Naive thymus-derived CD8-positive, alpha-beta T cell (primary cell): ENCODE results near the gene ZFPM1. TPM values are rescaled to one million over a fixed set of nuclear protein-coding genes. Genes with fewer than 3 reads are reported as not detected.

ENCODE experiments used
- ATAC-seq, 2 donors: fragments of 150-1000 bp; cut with Tn5 transposase in 1 of 2; sonication (Bioruptor Pico), chemical (Tn5 transposase) in 1 of 2; 1 replicate in 1 of 2; 2 replicates in 1 of 2; pipeline ENCODE4 v1.10.0; 2021; ENCODE audit warnings: mild to moderate bottlenecking in 2 of 2, moderate library complexity in 2 of 2
- POLR2A ChIA-PET: fragments of 350-600 bp; sonication (Branson Sonifier 250); formaldehyde crosslinking; loops from one replicate; lab custom pipeline; 2021; ENCODE audit warnings: antibody characterized with exemption; lab: Charles Lee
- DNase-seq, 10 donors: peaks; one replicate each; pipeline versions ENCODE4 v3.0.0 to v3.0.0-alpha.2; 2020 to 2022
- H3K27ac Mint-ChIP-seq, 10 donors: one replicate each; pipeline ENCODE4 v1.8.0; 2020 to 2022; ENCODE audit warnings: mild to moderate bottlenecking in 10 of 10, mixed read lengths in 10 of 10, moderate library complexity in 4 of 10, inconsistent platforms in 1 of 10
- H3K27me3 Mint-ChIP-seq, 5 donors: one replicate each; pipeline ENCODE4 v1.8.0; 2021 to 2022; ENCODE audit warnings: mixed read lengths in 5 of 5
- H3K36me3 Mint-ChIP-seq, 3 donors: one replicate each; pipeline ENCODE4 v1.8.0; 2020 to 2022; ENCODE audit warnings: mixed read lengths in 3 of 3, mild to moderate bottlenecking in 2 of 3, inconsistent platforms in 1 of 3
- H3K4me1 Mint-ChIP-seq, 4 donors: one replicate each; pipeline ENCODE4 v1.8.0; 2021 to 2022; ENCODE audit warnings: mixed read lengths in 4 of 4
- H3K4me3 Mint-ChIP-seq, 10 donors: one replicate each; pipeline ENCODE4 v1.8.0; 2020 to 2022; ENCODE audit warnings: mild to moderate bottlenecking in 10 of 10, mixed read lengths in 10 of 10, moderate library complexity in 6 of 10, inconsistent platforms in 1 of 10
- H3K9me3 Mint-ChIP-seq, 9 donors: one replicate each; pipeline ENCODE4 v1.8.0; 2020 to 2022; ENCODE audit warnings: mixed read lengths in 9 of 9, mild to moderate bottlenecking in 3 of 9, inconsistent platforms in 1 of 9, moderate library complexity in 1 of 9
- polyA plus RNA-seq, 3 donors: library from polyadenylated mRNA; unstranded; fragments of 300-500 nt; fragmentation: Illumina TruSeq; gene quantifications; one replicate each; pipeline ENCODE4 v1.2.3, GENCODE V29; 2021
- total RNA-seq, 8 experiments: library from RNA in 2 of 8; stranded (reverse) in 2 of 8; gene quantifications; one replicate each; pipeline ENCODE4 v1.2.3 and lab custom pipeline; 2021 to 2026

ZFPM1 gene
- total and polyA plus RNA-seq, 5 experiments from 2014 or later = 0.23 to 10.8 (median 0.36) TPM

- POLR2A ChIA-PET = no interaction called here
- H3K4me1 Mint-ChIP-seq = peaks cover 0 to 18% (median 10%) of the 10 kb centered on the region in 4 donors
- peaks cover 0 to 21% (median 0%) of the 10 kb centered on the region in 5 donors for H3K27me3 Mint-ChIP-seq
- H3K4me3 Mint-ChIP-seq = no peak overlapping the region
- peaks cover 0 to 11% (median 7%) of the 10 kb centered on the region in 9 donors for H3K9me3 Mint-ChIP-seq
- ATAC-seq = no peak
- peaks cover 0 to 6% (median 5%) of the 10 kb centered on the region in 3 donors for H3K36me3 Mint-ChIP-seq
- peak overlapping the region in 1 of 10 donors; percentile 47 for H3K27ac Mint-ChIP-seq
- no peak for DNase-seq
Observed at GRCh38 chr16:88538366-88539060, 85.4 kb downstream of the ZFPM1 start.

DNA sequence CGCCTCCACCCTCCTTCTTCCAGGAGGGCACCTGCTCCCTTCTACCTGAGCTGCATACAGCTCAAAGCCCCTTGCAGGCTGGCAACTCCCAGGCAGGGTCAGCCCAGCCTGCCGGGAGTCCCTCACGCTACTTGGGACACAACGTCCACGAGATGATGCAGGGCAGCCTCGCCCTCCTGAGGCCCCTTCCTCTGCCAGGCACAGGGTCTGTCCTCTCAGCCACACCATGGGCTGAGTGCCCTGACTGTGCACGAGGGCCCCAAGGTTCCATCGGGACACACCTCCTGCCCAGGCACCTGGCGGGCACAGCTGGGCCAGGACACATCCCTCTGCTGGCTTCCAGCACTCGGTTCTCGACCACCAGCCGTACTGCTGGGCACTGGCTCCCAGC, 86.2 kb downstream of the ZFPM1 start:
- no peak overlapping the region for H3K4me3 Mint-ChIP-seq
- H3K4me1 Mint-ChIP-seq = peaks cover 0 to 18% (median 10%) of the 10 kb centered on the region in 4 donors
- peaks cover 0 to 14% (median 10%) of the 10 kb centered on the region in 9 donors for H3K9me3 Mint-ChIP-seq
- H3K36me3 Mint-ChIP-seq = peaks cover 0 to 8% (median 7%) of the 10 kb centered on the region in 3 donors
- POLR2A ChIA-PET = interaction anchor here (1.4 kb wide), 1 partner anchor 109 kb away, joined by 3 read pairs; no protein-coding TSS in a partner anchor
- DNase-seq = no peak
- no peak for ATAC-seq
- peaks cover 0 to 21% (median 0%) of the 10 kb centered on the region in 5 donors for H3K27me3 Mint-ChIP-seq
- H3K27ac Mint-ChIP-seq = no peak overlapping the region

GRCh38 chr16:88539652-88540345, 86.7 kb downstream of the ZFPM1 start:
- Mint-ChIP-seq H3K27me3 (peaks cover 0 to 21% (median 0%) of the 10 kb centered on the region in 5 donors), H3K27ac (no peak overlapping the region), H3K36me3 (peaks cover 0 to 8% (median 7%) of the 10 kb centered on the region in 3 donors), H3K4me3 (no peak overlapping the region), H3K9me3 (peaks cover 0 to 14% (median 10%) of the 10 kb centered on the region in 9 donors), H3K4me1 (peaks cover 0 to 16% (median 10%) of the 10 kb centered on the region in 4 donors)
- POLR2A ChIA-PET = interaction anchor here (1.4 kb wide), 1 partner anchor 110 kb away, joined by 3 read pairs; no protein-coding TSS in a partner anchor
- no peak for DNase-seq
- ATAC-seq = no peak

GRCh38 chr16:88540346-88540977, 87.4 kb downstream of the ZFPM1 start:
- POLR2A ChIA-PET = interaction anchor here (1.4 kb wide), 1 partner anchor 110 kb away, joined by 3 read pairs; no protein-coding TSS in a partner anchor
- DNase-seq (no peak), ATAC-seq (no peak)
- Mint-ChIP-seq H3K27me3 (peaks cover 0 to 21% (median 2%) of the 10 kb centered on the region in 5 donors), H3K9me3 (peaks cover 0 to 17% (median 10%) of the 10 kb centered on the region in 9 donors), H3K36me3 (peaks cover 0 to 11% (median 7%) of the 10 kb centered on the region in 3 donors), H3K4me1 (peaks cover 0 to 11% (median 7%) of the 10 kb centered on the region in 4 donors), H3K27ac (no peak overlapping the region), H3K4me3 (no peak overlapping the region)

DNA sequence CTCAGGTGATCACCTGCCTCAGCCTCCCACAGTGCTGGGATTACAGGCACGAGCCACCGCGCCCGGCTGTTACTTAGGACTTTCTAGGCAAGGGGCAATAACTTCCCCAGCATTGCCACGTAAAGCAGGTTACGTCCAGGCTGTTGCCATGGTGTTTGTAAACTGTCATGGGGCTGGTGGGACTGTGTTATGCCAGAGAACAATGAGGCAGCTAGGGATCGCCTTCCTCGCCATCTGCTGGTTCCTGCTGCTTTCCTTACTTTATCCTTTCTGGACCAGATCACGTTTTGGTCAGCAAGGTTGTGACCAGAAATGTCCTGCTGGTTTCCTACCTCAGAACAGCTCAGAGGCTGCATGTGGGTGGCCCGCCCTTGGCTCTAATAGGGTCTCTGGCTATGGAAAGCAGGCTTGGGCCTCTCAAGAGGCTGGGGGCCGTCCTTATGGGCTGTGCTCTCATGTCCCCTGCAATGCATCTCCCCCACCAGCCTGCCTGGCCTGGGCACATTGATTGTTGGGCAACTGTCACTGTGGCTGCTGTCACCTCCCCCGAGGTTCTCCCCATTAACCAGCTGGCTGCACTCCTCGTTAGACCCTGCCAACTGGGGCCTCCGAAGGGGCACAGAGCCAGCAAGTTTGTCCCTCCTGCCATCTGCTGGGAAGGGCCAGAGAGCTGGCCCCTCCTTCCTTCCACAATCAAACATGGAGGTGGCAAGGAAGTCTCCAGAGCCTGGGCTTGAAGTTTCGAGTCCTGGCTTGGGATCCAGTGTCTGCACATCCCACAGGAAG, 88.9 kb downstream of the ZFPM1 start:
- POLR2A ChIA-PET = interaction anchor here (1.1 kb wide), 1 partner anchor 62 kb away, joined by 3 read pairs; no protein-coding TSS in a partner anchor
- DNase-seq (no peak), ATAC-seq (no peak)
- H3K27me3 Mint-ChIP-seq = peaks cover 0 to 32% (median 3%) of the 10 kb centered on the region in 5 donors
- H3K4me1 Mint-ChIP-seq = peaks cover 0 to 4% (median 3%) of the 10 kb centered on the region in 4 donors
- H3K36me3 Mint-ChIP-seq = peaks cover 0 to 11% (median 7%) of the 10 kb centered on the region in 3 donors
- H3K9me3 Mint-ChIP-seq = peaks cover 0 to 18% (median 10%) of the 10 kb centered on the region in 9 donors
- H3K4me3 Mint-ChIP-seq = no peak overlapping the region
- H3K27ac Mint-ChIP-seq = no peak overlapping the region

DNA sequence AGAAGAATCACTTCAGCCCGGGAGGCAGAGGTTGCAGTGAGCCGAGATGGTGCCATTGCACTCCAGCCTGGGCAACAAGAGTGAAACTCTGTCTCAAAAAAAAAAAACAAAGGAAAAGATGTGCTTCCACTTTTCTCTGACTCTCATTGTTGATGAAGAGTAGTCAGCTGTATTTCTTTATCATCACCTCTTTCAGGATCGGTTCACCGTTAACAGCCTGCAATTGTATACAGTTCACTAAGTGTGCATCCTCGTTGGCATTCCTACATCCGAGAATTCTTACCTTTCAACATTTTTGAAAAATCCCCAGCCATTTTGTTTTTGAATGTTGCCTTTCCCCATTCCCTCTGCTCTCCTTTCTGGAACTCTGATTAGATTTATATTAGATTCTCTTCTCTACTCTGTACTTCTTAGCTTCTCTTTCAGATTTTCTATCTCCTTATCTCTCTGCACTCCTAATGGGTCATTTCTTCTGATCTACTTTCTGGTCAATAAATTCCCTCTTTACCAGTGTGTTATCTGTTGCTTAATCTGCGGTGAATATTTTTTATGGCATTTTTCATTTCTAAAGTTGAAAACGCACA, 90.2 kb downstream of the ZFPM1 start:
- POLR2A ChIA-PET = interaction anchor here (0.7 kb wide), 1 partner anchor 27 kb away, joined by 3 read pairs; the partner anchor contains the start of gene ZC3H18
- Mint-ChIP-seq H3K4me1 (peaks cover 0 to 6% (median 2%) of the 10 kb centered on the region in 4 donors), H3K27ac (no peak overlapping the region), H3K27me3 (peaks cover 0 to 32% (median 3%) of the 10 kb centered on the region in 5 donors), H3K4me3 (no peak overlapping the region), H3K9me3 (peaks cover 0 to 18% (median 10%) of the 10 kb centered on the region in 9 donors), H3K36me3 (peaks cover 0 to 11% (median 7%) of the 10 kb centered on the region in 3 donors)
- DNase-seq (no peak), ATAC-seq (no peak)

DNA sequence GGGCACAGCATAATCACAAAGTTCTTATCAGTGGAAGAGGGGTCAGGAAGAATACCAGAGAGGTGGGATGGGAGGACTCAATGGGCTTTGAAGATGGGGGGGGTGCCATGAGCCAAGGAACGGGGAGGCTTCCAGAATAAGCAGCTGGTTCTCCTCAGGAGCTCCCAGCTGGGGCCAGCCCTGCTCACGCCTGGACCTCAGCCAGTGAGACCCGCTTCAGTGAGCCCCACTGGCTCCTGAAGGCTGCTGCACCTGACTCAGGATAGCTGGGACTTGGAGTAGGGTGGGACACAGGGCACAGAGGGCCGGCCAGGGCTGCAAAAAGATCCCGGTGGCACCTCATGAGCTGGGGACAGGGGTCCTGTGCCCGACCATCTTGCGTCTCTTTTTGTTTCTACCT, 92.7 kb downstream of the ZFPM1 start:
- DNase-seq (no peak), ATAC-seq (no peak)
- no peak overlapping the region for H3K4me3 Mint-ChIP-seq

DNA sequence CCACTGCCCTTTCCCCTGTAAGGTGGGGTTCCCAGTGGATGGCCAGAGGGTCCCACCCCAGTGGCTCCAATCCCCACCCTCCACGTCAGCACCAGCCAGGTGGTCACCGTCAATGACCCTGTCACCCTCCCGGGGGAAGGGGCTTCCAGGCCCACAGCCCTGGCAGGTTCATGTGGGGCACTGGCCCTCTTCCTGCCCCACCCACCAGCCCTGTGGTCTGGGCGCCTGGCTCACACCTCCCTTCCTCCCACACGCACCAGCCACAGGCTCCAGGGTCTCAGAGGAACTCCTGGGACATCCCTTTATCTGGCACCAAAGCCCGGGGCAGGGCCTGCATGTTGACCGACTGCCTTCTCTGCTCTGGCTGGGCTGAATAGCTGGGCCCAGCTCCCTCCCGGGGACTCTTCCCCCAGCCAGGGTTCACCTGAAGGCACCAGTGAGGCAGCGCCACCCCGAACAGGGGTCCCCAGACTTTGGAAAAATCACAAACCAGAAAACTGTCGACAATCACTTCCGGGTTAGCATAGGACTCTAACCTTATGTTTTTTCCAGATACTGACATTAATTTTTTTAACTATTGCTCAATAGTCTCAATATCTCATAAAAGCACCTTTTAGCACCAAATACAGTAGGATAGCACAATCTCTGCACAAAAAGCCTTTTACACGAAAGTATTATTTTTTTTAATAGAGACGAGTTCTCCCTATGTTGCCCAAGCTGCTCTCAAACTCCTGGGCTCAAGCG, 95.2 kb downstream of the ZFPM1 start:
- no peak for DNase-seq
- Mint-ChIP-seq H3K36me3 (peaks cover 0 to 7% (median 5%) of the 10 kb centered on the region in 3 donors), H3K27ac (peak overlapping the region in 1 of 10 donors; percentile 31), H3K4me1 (peaks cover 8 to 48% (median 12%) of the 10 kb centered on the region in 4 donors), H3K4me3 (no peak overlapping the region), H3K27me3 (peaks cover 0 to 23% (median 3%) of the 10 kb centered on the region in 5 donors), H3K9me3 (peaks cover 0 to 12% (median 5%) of the 10 kb centered on the region in 9 donors)
- POLR2A ChIA-PET = no interaction called here
- ATAC-seq = no peak

More for the DNA sequence above, 92.7 kb downstream of the ZFPM1 start:
- POLR2A ChIA-PET = interaction anchor here (0.7 kb wide), 1 partner anchor 36 kb away, joined by 3 read pairs; no protein-coding TSS in a partner anchor
- peaks cover 0 to 18% (median 10%) of the 10 kb centered on the region in 9 donors for H3K9me3 Mint-ChIP-seq
- peaks cover 0 to 11% (median 7%) of the 10 kb centered on the region in 3 donors for H3K36me3 Mint-ChIP-seq
- H3K27me3 Mint-ChIP-seq = peaks cover 0 to 32% (median 3%) of the 10 kb centered on the region in 5 donors
- H3K4me1 Mint-ChIP-seq = peaks cover 8 to 28% (median 12%) of the 10 kb centered on the region in 4 donors
- H3K27ac Mint-ChIP-seq = no peak overlapping the region

- POLR2A ChIA-PET = no interaction called here
- Mint-ChIP-seq H3K36me3 (peaks cover 0 to 3% (median 0%) of the 10 kb centered on the region in 3 donors), H3K9me3 (peaks cover 0 to 5% (median 0%) of the 10 kb centered on the region in 9 donors), H3K4me1 (peaks cover 8 to 48% (median 12%) of the 10 kb centered on the region in 4 donors), H3K27me3 (peaks cover 0 to 16% (median 3%) of the 10 kb centered on the region in 5 donors), H3K4me3 (peak overlapping the region in 3 of 10 donors; percentile 70 to 88 (median 78)), H3K27ac (peak overlapping the region in 2 of 10 donors; percentile 79 to 92)
- ATAC-seq (no peak), DNase-seq (no peak)
Observed at GRCh38 chr16:88548985-88549384, 95.9 kb downstream of the ZFPM1 start.

- peak in 1 of 2 donors; percentile 73 for ATAC-seq
- peaks cover 0 to 4% (median 0%) of the 10 kb centered on the region in 9 donors for H3K9me3 Mint-ChIP-seq
- peak overlapping the region in 3 of 10 donors; percentile 46 to 92 (median 79) for H3K27ac Mint-ChIP-seq
- H3K4me3 Mint-ChIP-seq = peak overlapping the region in 5 of 10 donors; percentile 22 to 88 (median 70)
- POLR2A ChIA-PET = no interaction called here
- peak in 1 of 10 donors; percentile 13 for DNase-seq
- H3K36me3 Mint-ChIP-seq = peaks cover 0 to 3% (median 0%) of the 10 kb centered on the region in 3 donors
- H3K4me1 Mint-ChIP-seq = peaks cover 8 to 48% (median 12%) of the 10 kb centered on the region in 4 donors
- H3K27me3 Mint-ChIP-seq = peaks cover 0 to 16% (median 3%) of the 10 kb centered on the region in 5 donors
Observed at GRCh38 chr16:88549671-88550245, 96.7 kb downstream of the ZFPM1 start.
